Stimulated activated CD4-positive, alpha-beta T cell treated with anti-CD3 and anti-CD28 coated beads, Interleukin-1b, Interleukin-23, amount 100 ng/mL, for 24 hours (primary cell): ENCODE measurements around the gene RGL2.
A peak's percentile ranks its signal among the peaks of the same experiment; 100 is the strongest.
"Not testable (repeated sequence)": the region's sequence is repeated elsewhere in the genome, so short reads cannot be mapped to it uniquely, and the experiment has no call there.

Experiments used
- DNase-seq, 4 experiments: peaks; one replicate each; pipeline ENCODE4 v3.0.0-alpha.2; 2020; ENCODE audit warnings: low read depth in 4 of 4, low spot score in 1 of 4

RGL2 gene, protein sequence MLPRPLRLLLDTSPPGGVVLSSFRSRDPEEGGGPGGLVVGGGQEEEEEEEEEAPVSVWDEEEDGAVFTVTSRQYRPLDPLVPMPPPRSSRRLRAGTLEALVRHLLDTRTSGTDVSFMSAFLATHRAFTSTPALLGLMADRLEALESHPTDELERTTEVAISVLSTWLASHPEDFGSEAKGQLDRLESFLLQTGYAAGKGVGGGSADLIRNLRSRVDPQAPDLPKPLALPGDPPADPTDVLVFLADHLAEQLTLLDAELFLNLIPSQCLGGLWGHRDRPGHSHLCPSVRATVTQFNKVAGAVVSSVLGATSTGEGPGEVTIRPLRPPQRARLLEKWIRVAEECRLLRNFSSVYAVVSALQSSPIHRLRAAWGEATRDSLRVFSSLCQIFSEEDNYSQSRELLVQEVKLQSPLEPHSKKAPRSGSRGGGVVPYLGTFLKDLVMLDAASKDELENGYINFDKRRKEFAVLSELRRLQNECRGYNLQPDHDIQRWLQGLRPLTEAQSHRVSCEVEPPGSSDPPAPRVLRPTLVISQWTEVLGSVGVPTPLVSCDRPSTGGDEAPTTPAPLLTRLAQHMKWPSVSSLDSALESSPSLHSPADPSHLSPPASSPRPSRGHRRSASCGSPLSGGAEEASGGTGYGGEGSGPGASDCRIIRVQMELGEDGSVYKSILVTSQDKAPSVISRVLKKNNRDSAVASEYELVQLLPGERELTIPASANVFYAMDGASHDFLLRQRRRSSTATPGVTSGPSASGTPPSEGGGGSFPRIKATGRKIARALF

DNA sequence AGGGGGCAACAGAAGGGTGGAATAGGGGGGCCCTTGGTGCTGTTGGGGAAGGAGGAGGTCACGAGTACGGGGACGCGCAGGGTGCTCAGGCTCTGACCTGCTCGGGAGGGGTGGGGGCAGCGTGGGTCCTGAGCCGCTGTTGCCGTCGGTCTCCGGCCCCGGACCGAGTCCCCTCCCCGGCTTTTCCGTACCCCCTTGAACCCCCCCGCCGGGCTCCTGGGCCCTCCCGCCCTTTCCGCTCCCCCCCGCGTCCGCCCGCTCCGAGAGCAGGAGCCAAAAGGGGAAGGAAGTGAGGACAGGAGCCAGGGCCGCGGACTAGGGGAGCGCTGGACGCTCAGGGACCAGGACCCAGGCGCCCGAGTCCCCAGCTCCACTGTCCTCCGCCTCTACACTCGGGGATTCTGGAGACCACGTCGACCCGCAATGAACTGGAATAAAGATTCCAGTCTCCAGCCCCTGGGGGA lies at the start of gene RGL2:
TSS of gene RGL2 (minus strand) at position 170 of the 464 bp plus-strand sequence. CDS start 332 bp downstream, outside the sequence.
- no peak for DNase-seq

DNA sequence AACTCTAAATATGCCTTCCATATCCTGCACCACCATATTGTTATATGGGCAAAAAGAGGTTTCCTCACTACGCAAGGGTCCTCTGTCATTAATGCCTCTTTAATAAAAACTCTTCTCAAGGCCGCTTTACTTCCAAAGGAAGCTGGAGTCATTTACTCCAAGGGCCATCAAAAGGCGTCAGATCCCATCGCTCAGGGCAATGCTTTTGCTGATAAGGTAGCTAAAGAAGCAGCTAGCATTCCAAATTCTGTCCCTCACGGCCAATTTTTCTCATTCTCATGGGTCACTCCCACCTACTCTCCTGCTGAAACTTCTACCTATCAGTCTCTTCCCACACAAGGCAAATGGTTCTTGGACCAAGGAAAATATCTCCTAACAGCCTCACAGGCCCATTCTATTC lies 49.1 kb upstream of the RGL2 start:
- no peak for DNase-seq

DNA sequence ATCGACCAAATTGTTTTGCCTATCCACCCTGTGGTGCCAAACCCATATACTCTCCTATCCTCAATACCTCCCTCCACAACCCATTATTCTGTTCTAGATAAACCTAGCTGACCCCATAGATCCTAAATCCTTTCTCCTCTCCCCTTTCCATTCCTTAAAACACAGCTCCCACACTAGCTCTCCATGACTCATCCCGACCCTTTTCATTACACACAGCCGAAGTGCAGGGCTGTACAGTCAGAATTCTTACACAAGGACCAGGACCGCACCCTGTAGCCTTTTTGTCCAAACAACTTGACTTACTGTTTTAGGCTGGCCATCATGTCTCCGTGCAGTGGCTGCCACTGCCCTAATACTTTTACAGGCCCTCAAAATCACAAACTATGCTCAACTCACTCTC lies 48.2 kb upstream of the RGL2 start:
- DNase-seq: not testable (repeated sequence)

DNA sequence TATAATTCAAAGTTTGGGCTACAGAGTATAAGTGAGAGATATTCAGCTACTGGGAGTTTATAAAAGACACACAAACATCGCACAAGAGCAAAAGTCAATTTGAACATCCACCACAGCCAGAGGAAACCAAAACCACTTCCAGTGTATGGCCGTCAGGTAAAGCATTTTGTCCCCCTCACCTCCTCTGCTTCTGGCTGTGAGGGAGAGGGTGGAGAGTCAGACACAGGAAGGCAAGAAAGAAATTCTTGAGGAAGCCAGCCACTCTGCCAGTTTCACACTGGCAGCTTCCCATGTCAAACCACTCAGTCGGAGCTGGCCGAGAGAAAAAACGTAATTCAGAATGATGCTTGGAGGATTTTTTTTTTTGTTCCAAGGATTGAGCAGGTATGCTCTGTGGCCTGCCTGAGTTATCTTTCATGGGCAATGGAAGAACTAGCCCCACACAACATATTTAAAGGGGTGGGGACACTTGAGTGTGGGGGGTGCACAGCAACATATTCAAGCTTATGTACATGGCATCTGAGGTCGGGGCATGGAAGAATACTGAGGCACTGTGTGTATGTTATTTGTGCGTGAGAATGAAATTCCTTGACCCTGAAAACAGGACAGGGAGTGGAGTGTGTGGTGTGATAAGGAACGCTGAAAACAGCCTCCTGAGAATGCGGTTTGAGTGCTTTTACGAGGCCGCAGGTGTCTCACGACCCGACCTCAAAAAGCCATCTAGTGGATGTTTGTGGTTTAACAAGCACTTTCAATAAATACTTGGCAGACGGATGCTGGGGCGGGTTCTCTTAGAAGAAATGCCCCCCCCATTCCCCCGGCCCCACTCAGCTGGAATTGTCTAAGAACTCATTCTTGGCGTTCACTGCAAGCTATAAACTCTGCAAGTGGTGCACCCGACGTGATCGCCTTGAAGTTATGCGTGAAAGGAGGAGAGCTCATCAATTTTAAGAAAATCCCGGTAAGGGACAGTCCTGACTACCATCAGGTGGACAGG lies 46.3 kb upstream of the RGL2 start:
- DNase-seq: peak in 2 of 4 experiments; percentile 30 to 40

DNA sequence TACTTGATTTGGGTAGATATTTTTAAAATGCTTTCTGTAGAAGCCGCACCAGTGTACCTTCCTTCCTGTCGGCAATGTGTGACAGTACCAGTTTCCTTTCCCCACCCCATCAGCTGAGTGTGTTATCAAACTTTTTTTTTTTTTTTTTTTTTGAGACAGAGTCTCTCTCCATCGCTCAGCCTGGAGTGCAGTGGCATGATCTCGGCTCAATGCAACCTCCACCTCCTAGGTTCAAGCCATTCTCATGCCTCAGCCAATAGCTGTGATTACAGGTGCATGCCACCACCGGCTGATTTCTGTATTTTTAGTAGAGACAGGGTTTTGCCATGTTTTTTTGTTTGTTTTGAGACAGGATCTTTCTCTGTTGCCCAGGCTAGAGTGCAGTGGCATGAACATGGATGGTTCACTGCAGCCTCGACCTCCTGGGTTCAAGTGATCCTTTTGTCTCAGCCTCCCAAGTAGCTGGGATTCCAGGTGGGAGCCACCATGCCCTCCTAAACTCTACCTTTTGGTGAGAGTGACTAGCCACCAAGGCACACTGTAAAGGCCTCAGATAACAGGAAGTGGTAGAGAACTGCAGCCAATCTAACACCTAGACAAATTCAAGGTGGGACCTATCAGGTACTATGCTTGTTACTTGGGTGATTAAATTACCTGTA lies 45.3 kb upstream of the RGL2 start:
- no peak for DNase-seq

- not testable (repeated sequence) for DNase-seq
Measured at GRCh38 chr6:33343606-33343952, 44.8 kb upstream of the RGL2 start.

DNA sequence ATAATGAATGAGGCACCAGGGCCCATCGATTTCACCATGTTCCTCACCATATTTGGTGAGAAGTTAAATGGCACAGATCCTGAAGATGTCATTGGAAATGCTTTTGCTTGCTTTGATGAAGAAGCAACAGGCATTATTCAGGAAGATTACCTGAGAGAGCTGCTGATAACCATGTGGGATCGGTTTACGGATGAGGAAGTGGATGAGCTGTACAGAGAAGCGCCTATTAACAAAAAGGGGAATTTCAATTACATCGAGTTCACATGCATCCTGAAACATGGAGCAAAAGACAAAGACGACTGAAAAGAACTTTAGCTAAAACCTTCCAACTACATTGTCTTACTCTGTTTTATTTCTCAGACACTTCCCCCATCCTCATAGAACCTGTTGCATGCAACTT lies 40.5 kb upstream of the RGL2 start:
- DNase-seq: no peak

- DNase-seq: no peak
Measured at GRCh38 chr6:33336495-33336894, 37.8 kb upstream of the RGL2 start.

GRCh38 chr6:33335916-33336315 lies 37.2 kb upstream of the RGL2 start:
- no peak for DNase-seq

DNA sequence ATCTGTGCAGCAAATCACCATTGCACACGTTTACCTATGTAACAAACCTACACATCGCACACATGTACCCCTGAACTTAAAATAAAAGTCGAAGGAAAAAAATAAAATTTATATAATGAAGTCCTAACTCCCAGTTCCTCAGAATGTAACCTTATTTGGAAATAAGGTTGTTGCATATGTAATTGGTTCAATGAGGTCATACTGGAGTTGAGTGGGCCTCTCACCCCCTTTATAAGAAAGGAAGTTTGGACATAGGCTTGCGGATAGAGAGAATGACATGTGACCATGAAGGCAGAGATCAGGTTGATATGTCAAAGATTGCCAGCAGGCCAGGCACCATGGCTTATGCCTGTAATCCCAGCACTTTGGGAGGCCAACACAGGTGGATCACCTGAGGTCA lies 34.9 kb upstream of the RGL2 start:
- no peak for DNase-seq

DNA sequence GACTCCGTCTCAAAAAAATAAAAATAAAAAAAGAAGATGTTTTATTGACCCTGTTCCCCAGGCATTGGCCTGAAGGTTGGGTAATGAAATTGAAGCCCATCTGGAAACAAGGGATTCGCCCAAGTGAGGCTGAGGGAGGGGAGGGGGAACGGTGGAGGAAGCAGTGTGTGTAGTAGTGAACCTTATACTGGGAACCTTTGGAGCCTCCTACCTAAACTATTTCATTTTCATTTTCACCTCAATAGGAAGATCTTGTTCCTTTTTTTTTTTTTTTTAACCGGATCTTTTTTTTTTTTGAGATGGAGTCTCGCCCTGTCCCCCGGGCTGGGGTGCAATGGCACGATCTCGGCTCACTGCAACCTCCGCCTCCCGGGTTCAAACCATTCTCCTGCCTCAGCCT lies 32.0 kb upstream of the RGL2 start:
- DNase-seq: no peak

GRCh38 chr6:33329058-33329457 lies 30.3 kb upstream of the RGL2 start:
- DNase-seq: no peak

GRCh38 chr6:33324125-33324524 lies 25.4 kb upstream of the RGL2 start:
- DNase-seq: no peak

GRCh38 chr6:33323623-33323948 lies 24.8 kb upstream of the RGL2 start:
- DNase-seq: no peak

- DNase-seq: no peak
Measured at GRCh38 chr6:33321227-33321626, 22.5 kb upstream of the RGL2 start.

- DNase-seq: no peak
Measured at GRCh38 chr6:33320315-33321181, 21.8 kb upstream of the RGL2 start.

- no peak for DNase-seq
Measured at GRCh38 chr6:33319939-33320314, 21.2 kb upstream of the RGL2 start.

DNA sequence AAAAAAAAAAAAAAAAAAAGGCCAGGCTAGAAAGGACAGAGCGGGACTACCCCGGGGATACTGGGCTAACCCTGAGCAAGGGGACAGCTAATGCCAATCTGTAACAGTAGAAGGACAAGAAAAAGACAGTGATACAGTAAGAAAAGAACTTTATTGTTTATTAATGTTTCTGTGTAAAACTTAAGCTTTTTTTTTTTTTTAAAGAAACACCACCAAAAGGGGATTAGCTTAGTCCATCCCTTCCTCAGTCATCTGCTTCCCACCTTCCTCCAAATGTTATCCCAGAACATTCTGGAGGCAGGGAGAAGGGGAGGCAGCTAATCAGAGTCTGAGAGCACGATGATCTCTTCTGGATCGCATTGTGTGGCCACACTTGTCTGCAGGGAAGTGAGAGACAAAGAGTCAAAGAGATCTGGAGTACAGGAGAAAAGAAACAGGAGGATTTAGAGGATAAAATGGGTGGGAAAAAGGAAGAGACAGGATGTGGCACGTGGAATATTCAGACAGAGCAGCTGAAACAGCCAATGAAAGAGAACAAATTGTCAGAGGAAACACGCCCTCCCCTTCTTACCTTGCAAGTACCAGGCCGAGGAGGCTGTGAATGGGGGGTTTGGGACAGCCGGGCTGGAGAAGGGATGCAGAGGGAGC lies 19.8 kb upstream of the RGL2 start:
- DNase-seq: no peak

DNA sequence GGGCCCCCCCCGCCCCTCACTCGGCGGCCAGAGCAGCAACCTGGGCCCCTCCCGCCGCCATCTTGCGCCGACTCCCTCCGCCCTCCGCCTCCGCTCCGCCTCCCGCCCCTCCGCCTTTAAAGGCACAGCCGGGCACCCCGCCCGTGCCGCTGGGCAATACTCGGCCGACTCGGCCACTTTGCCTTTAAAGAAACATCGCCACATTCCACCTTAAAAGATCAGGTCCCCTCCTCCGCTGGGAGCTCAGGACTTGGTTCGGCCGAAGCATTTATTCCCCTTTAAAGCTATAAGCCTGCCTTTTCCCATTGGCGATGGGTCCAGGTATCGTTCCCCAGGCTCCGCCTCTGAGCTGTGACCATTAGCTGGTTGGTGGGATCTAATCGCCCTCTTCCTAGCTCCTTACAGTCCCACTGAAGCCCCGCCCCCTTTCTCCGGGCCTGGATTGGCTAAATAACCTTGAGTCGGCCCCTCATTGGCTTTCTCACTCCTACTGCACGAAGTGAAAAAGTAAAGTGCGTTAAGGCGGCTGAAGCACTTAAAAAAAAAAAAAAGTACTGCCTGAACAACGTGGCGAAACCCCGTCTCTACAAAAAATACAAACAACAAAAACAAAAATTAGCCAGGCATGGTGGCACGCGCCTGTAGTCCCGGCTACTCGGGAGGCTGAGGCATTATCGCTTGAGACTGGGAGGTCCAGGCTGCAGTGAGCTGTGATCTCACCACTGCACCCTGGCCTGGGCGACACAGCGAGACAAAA lies 19.1 kb upstream of the RGL2 start, which contains the start of gene ZBTB22:
TSS of gene ZBTB22 (minus strand) at position 76 of the 757 bp plus-strand sequence. CDS start 828 bp downstream, outside the sequence.
- DNase-seq: peak; percentile 90 to 97 (median 96)
